Mesenchymal stem cell (in vitro differentiated cells and primary cell): Measurements from ENCODE around the gene POMT1.

Experiments used
- DNase-seq: peaks from one replicate; pipeline ENCODE4 v3.0.0-alpha.2; 2013
- H2AFZ ChIP-seq: one replicate; pipeline ENCODE4 v1.6.1; 2013; ENCODE audit warnings: low read depth, mild to moderate bottlenecking, control low read depth, inconsistent platforms, low read length, moderate library complexity
- H2AK5ac ChIP-seq: 2 replicates; pipeline ENCODE4 v1.6.1; 2013; ENCODE audit warnings: low read length, moderate library complexity, mild to moderate bottlenecking, inconsistent platforms; ENCODE audit not compliant: severe bottlenecking
- H2BK120ac ChIP-seq: one replicate; pipeline ENCODE4 v1.6.1; 2013; ENCODE audit warnings: low read depth, mild to moderate bottlenecking, inconsistent platforms, low read length, moderate library complexity
- H2BK12ac ChIP-seq, 2 experiments: one replicate each; pipeline ENCODE4 v1.6.1; 2013; ENCODE audit warnings: inconsistent platforms in 2 of 2, low read length in 2 of 2, mild to moderate bottlenecking in 2 of 2, moderate library complexity in 2 of 2, control low read depth in 1 of 2
- H2BK15ac ChIP-seq: one replicate; pipeline ENCODE4 v1.6.1; 2013; ENCODE audit warnings: mild to moderate bottlenecking, low read depth, inconsistent platforms; ENCODE audit not compliant: poor library complexity, severe bottlenecking
- H2BK5ac ChIP-seq: 2 replicates; pipeline ENCODE4 v1.6.1; 2013; ENCODE audit warnings: low read depth, mild to moderate bottlenecking, low read length, control low read depth, inconsistent platforms; ENCODE audit not compliant: poor library complexity, severe bottlenecking
- H3K14ac ChIP-seq, 2 experiments: one replicate each; pipeline ENCODE4 v1.6.1; 2013; ENCODE audit warnings: inconsistent platforms in 2 of 2, low read length in 2 of 2, control low read depth in 1 of 2, mild to moderate bottlenecking in 1 of 2, moderate library complexity in 1 of 2
- H3K18ac ChIP-seq, 2 experiments: one replicate each; pipeline ENCODE4 v1.6.1; 2013; ENCODE audit warnings: inconsistent platforms in 2 of 2, low read length in 2 of 2, control low read depth in 1 of 2, low read depth in 1 of 2, mild to moderate bottlenecking in 1 of 2
- H3K23ac ChIP-seq, 2 experiments: one replicate each; pipeline ENCODE4 v1.6.1; 2013; ENCODE audit warnings: inconsistent platforms in 2 of 2, low read length in 2 of 2, mild to moderate bottlenecking in 2 of 2, moderate library complexity in 2 of 2, control low read depth in 1 of 2
- H3K27ac ChIP-seq: 2 replicates; pipeline ENCODE4 v1.5.1; 2013; ENCODE audit warnings: mild to moderate bottlenecking, moderate library complexity, low read length, control low read depth, inconsistent platforms; ENCODE audit not compliant: poor library complexity, severe bottlenecking
- H3K27me3 ChIP-seq, 2 experiments: 2 replicates each; pipeline versions ENCODE4 v1.6.1 to v1.7.0; 2013; ENCODE audit warnings: low read length in 2 of 2, mild to moderate bottlenecking in 2 of 2, moderate library complexity in 2 of 2, control low read depth in 1 of 2, inconsistent platforms in 1 of 2; ENCODE audit not compliant: control insufficient read depth in 1 of 2, insufficient read depth in 1 of 2
- H3K36me3 ChIP-seq, 2 experiments: 2 replicates each; pipeline versions ENCODE4 v1.6.1 to v1.7.0; 2013; ENCODE audit warnings: low read length in 2 of 2, control low read depth in 1 of 2, inconsistent platforms in 1 of 2, low read depth in 1 of 2, mild to moderate bottlenecking in 1 of 2; ENCODE audit not compliant: insufficient read depth in 2 of 2, control insufficient read depth in 1 of 2
- H3K4ac ChIP-seq, 2 experiments: one replicate each; pipeline ENCODE4 v1.6.1; 2013; ENCODE audit warnings: inconsistent platforms in 2 of 2, low read length in 2 of 2, mild to moderate bottlenecking in 2 of 2, moderate library complexity in 2 of 2, control low read depth in 1 of 2, low read depth in 1 of 2
- H3K4me1 ChIP-seq: 2 replicates; pipeline ENCODE4 v1.6.1; 2013; ENCODE audit warnings: low read depth, low read length, control low read depth; ENCODE audit not compliant: control insufficient read depth, insufficient read depth
- H3K4me2 ChIP-seq: 2 replicates; pipeline ENCODE4 v1.6.1; 2013; ENCODE audit warnings: low read length, mild to moderate bottlenecking, inconsistent platforms; ENCODE audit not compliant: poor library complexity, severe bottlenecking
- H3K4me3 ChIP-seq, 2 experiments: 2 replicates each; pipeline versions ENCODE4 v1.5.1 to v1.7.0; 2013; ENCODE audit warnings: low read length in 2 of 2, mild to moderate bottlenecking in 2 of 2, control low read depth in 1 of 2, low read depth in 1 of 2; ENCODE audit not compliant: insufficient read depth in 1 of 2
- H3K79me1 ChIP-seq: replicated peaks from 2 replicates; pipeline ENCODE4 v1.6.1; 2013; ENCODE audit warnings: mild to moderate bottlenecking, control low read depth, low read length, inconsistent platforms; ENCODE audit not compliant: poor library complexity, severe bottlenecking
- H3K9ac ChIP-seq: 2 replicates; pipeline ENCODE4 v1.7.0; 2013; ENCODE audit warnings: mild to moderate bottlenecking, low read length, moderate library complexity
- H3K9me3 ChIP-seq: 2 replicates; pipeline ENCODE4 v1.7.0; 2013; ENCODE audit warnings: mild to moderate bottlenecking, low read length; ENCODE audit not compliant: control insufficient read depth
- H4K8ac ChIP-seq: one replicate; pipeline ENCODE4 v1.6.1; 2013; ENCODE audit warnings: inconsistent platforms, mild to moderate bottlenecking, low read length, moderate library complexity
- H4K91ac ChIP-seq: one replicate; pipeline ENCODE4 v1.6.1; 2013; ENCODE audit warnings: mild to moderate bottlenecking, low read length, inconsistent platforms
- WGBS: methylation state at CpG from one replicate; pipeline ENCODE4 v1.1.7; 2013; ENCODE audit warnings: mixed read lengths; 5-methylcytosine and 5-hydroxymethylcytosine counted together

POMT1 gene

GRCh38 chr9:131521822-131522221 lies 19.1 kb downstream of the POMT1 start:
- Histone ChIP-seq H2BK120ac (no peak overlapping the region), H3K9me3 (no peaks in the 10 kb centered on the region), H3K18ac (no peak overlapping the region), H4K8ac (no peak overlapping the region), H3K4ac (no peak overlapping the region), H3K9ac (no peak overlapping the region), H3K79me1 (peaks cover 2% of the 10 kb centered on the region), H3K27me3 (no peaks in the 10 kb centered on the region), H4K91ac (no peak overlapping the region), H3K4me3 (no peak overlapping the region), H3K14ac (no peak overlapping the region), H3K23ac (no peak overlapping the region), H2AFZ (no peak overlapping the region), H3K36me3 (peaks cover 94 to 98% of the 10 kb centered on the region in 2 experiments), H2BK5ac (no peak overlapping the region), H3K4me1 (peaks cover 5% of the 10 kb centered on the region), H2AK5ac (no peak overlapping the region), H2BK12ac (no peak overlapping the region), H3K27ac (no peak overlapping the region), H2BK15ac (no peak overlapping the region), H3K4me2 (no peak overlapping the region)
- 98% methylated on average over 13 of the region's 13 CpGs for WGBS
- DNase-seq = no peak

GRCh38 chr9:131522257-131523085 lies 19.8 kb downstream of the POMT1 start:
- no peak for DNase-seq
- no peak overlapping the region for H3K27ac ChIP-seq
- H3K9me3 ChIP-seq = no peaks in the 10 kb centered on the region
- H3K4me3 ChIP-seq = no peak overlapping the region
- H4K8ac ChIP-seq = peak overlapping the region; percentile 49
- peaks cover 96% of the 10 kb centered on the region in 2 experiments for H3K36me3 ChIP-seq
- H3K23ac ChIP-seq = no peak overlapping the region
- peaks cover 2% of the 10 kb centered on the region for H3K79me1 ChIP-seq
- H3K4me2 ChIP-seq = no peak overlapping the region
- WGBS = 96% methylated on average over 29 of the region's 29 CpGs
- no peak overlapping the region for H2BK5ac ChIP-seq
- no peak overlapping the region for H3K9ac ChIP-seq
- H3K14ac ChIP-seq = no peak overlapping the region
- H3K18ac ChIP-seq = no peak overlapping the region
- H2BK12ac ChIP-seq = no peak overlapping the region
- H2BK15ac ChIP-seq = no peak overlapping the region
- no peak overlapping the region for H2AK5ac ChIP-seq
- H2AFZ ChIP-seq = no peak overlapping the region
- no peak overlapping the region for H2BK120ac ChIP-seq
- no peak overlapping the region for H4K91ac ChIP-seq
- no peak overlapping the region for H3K4ac ChIP-seq
- peaks cover 5% of the 10 kb centered on the region for H3K4me1 ChIP-seq
- H3K27me3 ChIP-seq = no peaks in the 10 kb centered on the region

- Histone ChIP-seq H3K23ac (no peak overlapping the region), H3K27ac (no peak overlapping the region), H4K8ac (no peak overlapping the region), H3K27me3 (no peaks in the 10 kb centered on the region), H3K18ac (no peak overlapping the region), H2BK12ac (no peak overlapping the region), H3K36me3 (peaks cover 90 to 95% of the 10 kb centered on the region in 2 experiments), H3K9me3 (no peaks in the 10 kb centered on the region), H3K4me2 (no peak overlapping the region), H3K4me1 (peaks cover 5% of the 10 kb centered on the region), H3K79me1 (peaks cover 2% of the 10 kb centered on the region), H2BK5ac (no peak overlapping the region), H3K14ac (no peak overlapping the region), H3K9ac (no peak overlapping the region), H3K4ac (no peak overlapping the region), H2AK5ac (no peak overlapping the region), H2BK120ac (no peak overlapping the region), H2AFZ (no peak overlapping the region), H4K91ac (no peak overlapping the region), H3K4me3 (no peak overlapping the region), H2BK15ac (no peak overlapping the region)
- 99% methylated on average over 9 of the region's 9 CpGs for WGBS
- no peak for DNase-seq
Observed at GRCh38 chr9:131523086-131523388, 20.3 kb downstream of the POMT1 start.

- 94% methylated on average over 29 of the region's 29 CpGs for WGBS
- Histone ChIP-seq H2BK15ac (no peak overlapping the region), H2BK12ac (no peak overlapping the region), H3K14ac (no peak overlapping the region), H3K23ac (no peak overlapping the region), H3K4me3 (no peak overlapping the region), H2BK5ac (no peak overlapping the region), H3K4me2 (no peak overlapping the region), H3K27me3 (no peaks in the 10 kb centered on the region), H4K8ac (no peak overlapping the region), H2AK5ac (no peak overlapping the region), H3K4me1 (peaks cover 5% of the 10 kb centered on the region), H3K9me3 (no peaks in the 10 kb centered on the region), H3K27ac (no peak overlapping the region), H2BK120ac (no peak overlapping the region), H2AFZ (no peak overlapping the region), H4K91ac (no peak overlapping the region), H3K36me3 (peaks cover 90 to 95% of the 10 kb centered on the region in 2 experiments), H3K79me1 (peaks cover 5% of the 10 kb centered on the region), H3K9ac (no peak overlapping the region), H3K4ac (no peak overlapping the region), H3K18ac (no peak overlapping the region)
- DNase-seq = no peak
Observed at GRCh38 chr9:131523451-131524435, 21.0 kb downstream of the POMT1 start.
